CD4-positive, alpha-beta memory T cell (primary cell): Measurements from ENCODE around the gene CCDC102B. TPM values are rescaled to one million over a fixed set of nuclear protein-coding genes. Genes with fewer than 3 reads are reported as not detected.

Source experiments
- CTCF ChIA-PET: fragments of 350-600 bp; sonication (Branson Sonifier 250); formaldehyde crosslinking; loops from one replicate; lab custom pipeline; 2021; ENCODE audit warnings: inconsistent platforms; ENCODE audit not compliant: partially characterized antibody; lab: Charles Lee
- POLR2A ChIA-PET: fragments of 350-600 bp; sonication (Branson Sonifier 250); formaldehyde crosslinking; loops from one replicate; lab custom pipeline; 2021; ENCODE audit not compliant: partially characterized antibody; lab: Charles Lee
- DNase-seq, 5 donors: peaks; one replicate each; pipeline versions ENCODE4 v3.0.0 to v3.0.0-alpha.2; 2020 to 2022; ENCODE audit warnings: mixed read lengths in 1 of 5
- H3K27ac ChIP-seq: one replicate; pipeline ENCODE4 v1.7.0; 2013; ENCODE audit warnings: low read depth, low read length
- H3K27me3 ChIP-seq: 2 replicates; pipeline ENCODE4 v1.7.0; 2013; ENCODE audit warnings: mild to moderate bottlenecking, low read length, moderate library complexity; ENCODE audit not compliant: insufficient read depth
- H3K36me3 ChIP-seq: 2 replicates; pipeline ENCODE4 v1.7.0; 2013; ENCODE audit warnings: mild to moderate bottlenecking, low read length, moderate library complexity; ENCODE audit not compliant: insufficient read depth
- H3K4me1 ChIP-seq: 2 replicates; pipeline ENCODE4 v1.7.0; 2013; ENCODE audit warnings: mild to moderate bottlenecking, low read length, moderate library complexity; ENCODE audit not compliant: insufficient read depth
- H3K4me3 ChIP-seq, 2 donors: one replicate each; pipeline ENCODE4 v1.7.0; 2013; ENCODE audit warnings: low read length in 2 of 2, mild to moderate bottlenecking in 1 of 2
- H3K9me3 ChIP-seq, 2 donors: one replicate each; pipeline ENCODE4 v1.7.0; 2013; ENCODE audit warnings: low read length in 2 of 2, control low read depth in 1 of 2; ENCODE audit not compliant: control insufficient read depth in 1 of 2
- H3K27ac Mint-ChIP-seq, 7 donors: one replicate each; pipeline ENCODE4 v1.8.0; 2020 to 2021; ENCODE audit warnings: mixed read lengths in 7 of 7, mild to moderate bottlenecking in 6 of 7, inconsistent platforms in 3 of 7, moderate library complexity in 3 of 7
- H3K27me3 Mint-ChIP-seq, 2 donors: one replicate each; pipeline ENCODE4 v1.8.0; 2020 to 2021; ENCODE audit warnings: mixed read lengths in 2 of 2
- H3K36me3 Mint-ChIP-seq, 2 donors: one replicate each; pipeline ENCODE4 v1.8.0; 2020 to 2021; ENCODE audit warnings: mixed read lengths in 2 of 2, inconsistent platforms in 1 of 2, mild to moderate bottlenecking in 1 of 2
- H3K4me1 Mint-ChIP-seq, 4 donors: one replicate each; pipeline ENCODE4 v1.8.0; 2020 to 2021; ENCODE audit warnings: mixed read lengths in 4 of 4, mild to moderate bottlenecking in 1 of 4
- H3K4me3 Mint-ChIP-seq, 8 donors: one replicate each; pipeline ENCODE4 v1.8.0; 2020 to 2021; ENCODE audit warnings: mixed read lengths in 8 of 8, mild to moderate bottlenecking in 7 of 8, moderate library complexity in 6 of 8, inconsistent platforms in 3 of 8
- H3K9me3 Mint-ChIP-seq, 8 donors: one replicate each; pipeline ENCODE4 v1.8.0; 2020 to 2021; ENCODE audit warnings: mixed read lengths in 8 of 8, mild to moderate bottlenecking in 5 of 8, inconsistent platforms in 3 of 8, moderate library complexity in 1 of 8
- intact Hi-C: fragments of 100-400 bp; cut with micrococcal nuclease; formaldehyde crosslinking; loops from one replicate; pipeline ENCODE4 v1.15.1; 2023
- polyA plus RNA-seq, 2 donors: library from polyadenylated mRNA; unstranded; fragments of 300-500 nt; fragmentation: Illumina TruSeq; gene quantifications; one replicate each; pipeline ENCODE4 v1.2.3, GENCODE V29; 2021
- total RNA-seq, 2 experiments: library from RNA; stranded (reverse); gene quantifications; one replicate each; pipeline ENCODE4 v1.2.3, GENCODE V29; 2021

The CCDC102B gene
- total and polyA plus RNA-seq, 4 experiments from 2014 or later: 2.7 to 4.9 (median 4.0) TPM

DNA sequence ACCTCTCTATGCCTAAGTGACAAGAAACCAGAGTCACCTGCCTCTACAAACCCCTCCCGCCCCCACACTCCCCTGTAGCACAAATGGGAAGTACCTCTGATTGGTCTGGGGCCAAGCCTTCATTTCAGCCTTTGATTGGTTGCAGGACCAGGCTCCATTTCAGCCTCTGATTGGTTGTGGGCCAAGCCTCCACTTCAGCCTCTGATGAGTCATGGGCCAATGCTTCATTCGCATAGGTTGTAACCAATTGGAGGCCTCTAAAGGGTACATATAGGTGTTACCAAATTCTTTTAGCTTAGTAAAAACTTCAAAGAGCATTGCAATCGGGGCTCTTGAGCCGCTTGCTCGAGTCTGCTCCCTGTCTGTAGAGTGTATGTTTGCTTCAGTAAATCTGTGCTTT, 25.0 kb downstream of the CCDC102B start:
- peak in 1 of 5 donors; percentile 22 for DNase-seq
- intact Hi-C loops: no loop called here
- no peaks in the 10 kb centered on the region for H3K36me3 ChIP-seq
- H3K36me3 Mint-ChIP-seq: no peaks in the 10 kb centered on the region
- no peaks in the 10 kb centered on the region for H3K4me1 ChIP-seq
- no peak overlapping the region for H3K4me3 Mint-ChIP-seq
- peaks cover 0 to 2% of the 10 kb centered on the region in 2 donors for H3K27me3 Mint-ChIP-seq
- H3K4me1 Mint-ChIP-seq: no peaks in the 10 kb centered on the region
- H3K27ac ChIP-seq: no peak overlapping the region
- no peaks in the 10 kb centered on the region for H3K9me3 Mint-ChIP-seq
- H3K27me3 ChIP-seq: no peaks in the 10 kb centered on the region
- ChIA-PET CTCF (no interaction called here), POLR2A (no interaction called here)
- H3K27ac Mint-ChIP-seq: no peak overlapping the region
- no peak overlapping the region for H3K4me3 ChIP-seq
- no peaks in the 10 kb centered on the region for H3K9me3 ChIP-seq

DNA sequence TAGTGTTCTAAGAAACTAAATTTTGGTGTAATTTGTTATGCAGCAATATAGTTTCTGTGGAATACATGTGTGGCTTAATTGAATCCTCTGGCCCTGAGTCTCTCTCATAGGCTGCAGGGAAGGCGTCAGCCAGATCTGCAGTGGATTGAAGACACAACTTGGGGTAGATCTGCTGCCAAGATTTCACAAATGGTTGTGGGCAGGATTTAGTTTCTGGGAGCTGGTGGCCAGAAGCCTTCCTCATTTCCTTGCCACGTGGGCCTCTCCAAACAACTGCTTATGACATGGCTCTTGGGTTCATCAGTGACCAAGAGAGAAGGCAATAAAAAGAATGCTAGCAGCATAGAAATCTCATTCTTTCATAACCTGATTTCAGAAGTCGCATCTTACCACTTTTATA, 28.2 kb downstream of the CCDC102B start:
- intact Hi-C loops: no loop called here
- H3K9me3 ChIP-seq: no peaks in the 10 kb centered on the region
- H3K27me3 ChIP-seq: no peaks in the 10 kb centered on the region
- DNase-seq: no peak
- POLR2A ChIA-PET: no interaction called here
- no peak overlapping the region for H3K4me3 ChIP-seq
- H3K36me3 Mint-ChIP-seq: no peaks in the 10 kb centered on the region
- H3K27ac Mint-ChIP-seq: no peak overlapping the region
- H3K27ac ChIP-seq: no peak overlapping the region
- no peaks in the 10 kb centered on the region for H3K4me1 Mint-ChIP-seq
- no peak overlapping the region for H3K4me3 Mint-ChIP-seq
- H3K9me3 Mint-ChIP-seq: no peaks in the 10 kb centered on the region
- CTCF ChIA-PET: no interaction called here
- H3K4me1 ChIP-seq: no peaks in the 10 kb centered on the region
- no peaks in the 10 kb centered on the region for H3K36me3 ChIP-seq
- H3K27me3 Mint-ChIP-seq: peaks cover 0 to 2% of the 10 kb centered on the region in 2 donors

DNA sequence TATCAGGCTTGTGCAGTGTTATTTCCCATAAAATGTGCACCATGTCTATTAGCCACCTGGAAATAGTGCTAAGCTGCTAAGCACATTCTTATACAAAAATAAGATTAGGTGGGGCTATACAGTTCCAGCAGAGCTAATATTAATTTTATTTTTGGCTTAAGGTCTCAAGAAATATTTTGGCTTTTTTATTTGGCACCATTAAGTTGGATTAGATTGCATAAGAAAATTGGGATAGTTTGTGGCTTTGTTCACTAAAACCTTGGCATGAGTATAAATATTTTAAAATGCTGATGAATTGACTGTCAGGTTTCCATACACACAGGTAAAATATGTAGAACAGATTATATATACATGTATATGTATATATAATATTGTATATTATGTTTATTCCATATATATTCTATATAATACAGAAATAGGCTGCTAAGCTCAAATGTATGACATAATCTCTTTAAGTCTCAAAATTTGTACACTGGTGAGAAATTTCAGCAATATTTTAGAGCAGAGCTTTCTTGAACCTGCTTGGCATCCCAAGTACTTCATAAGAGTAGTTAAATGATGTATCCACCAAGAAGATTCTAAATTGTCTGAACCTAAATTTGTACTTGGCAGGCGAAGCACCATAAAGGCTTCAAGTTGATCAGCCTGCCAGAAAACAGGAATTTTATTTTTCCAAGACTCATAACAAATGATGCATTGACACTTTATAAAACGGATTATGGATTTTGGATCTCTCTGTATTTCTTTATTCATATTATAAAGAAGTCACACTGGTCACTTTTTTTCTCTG, 32.6 kb downstream of the CCDC102B start:
- Mint-ChIP-seq H3K36me3 (no peaks in the 10 kb centered on the region), H3K9me3 (no peaks in the 10 kb centered on the region), H3K4me3 (no peak overlapping the region), H3K4me1 (no peaks in the 10 kb centered on the region), H3K27ac (no peak overlapping the region), H3K27me3 (no peaks in the 10 kb centered on the region)
- ChIA-PET CTCF (interaction anchor here (1.2 kb wide), 1 partner anchor 20 kb away, joined by 3 read pairs; no protein-coding TSS in a partner anchor), POLR2A (no interaction called here)
- DNase-seq: no peak
- Histone ChIP-seq H3K36me3 (no peaks in the 10 kb centered on the region), H3K4me3 (no peak overlapping the region), H3K27me3 (no peaks in the 10 kb centered on the region), H3K4me1 (no peaks in the 10 kb centered on the region), H3K27ac (no peak overlapping the region), H3K9me3 (no peaks in the 10 kb centered on the region)
- intact Hi-C loops: no loop called here

DNA sequence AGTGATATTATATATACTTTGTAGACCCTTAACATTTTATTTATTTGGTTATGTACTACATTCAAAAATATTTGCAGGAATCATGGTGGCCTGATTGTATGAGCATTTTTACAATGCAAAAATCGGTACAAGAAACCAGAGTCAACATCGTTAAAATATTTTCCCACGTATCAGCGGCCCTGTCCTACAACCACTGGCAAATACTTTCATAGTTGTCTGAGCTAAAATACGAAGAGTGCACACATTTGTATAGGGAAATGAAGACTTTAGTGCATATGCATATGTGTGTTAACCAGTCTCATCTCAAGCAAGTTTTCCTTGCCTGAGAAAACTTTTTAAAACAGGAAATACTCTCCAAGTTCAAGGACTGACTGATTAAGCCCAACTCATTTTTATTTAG, 35.9 kb downstream of the CCDC102B start:
- ChIA-PET CTCF (no interaction called here), POLR2A (no interaction called here)
- Mint-ChIP-seq H3K4me1 (no peaks in the 10 kb centered on the region), H3K27me3 (no peaks in the 10 kb centered on the region), H3K9me3 (no peaks in the 10 kb centered on the region), H3K4me3 (no peak overlapping the region), H3K27ac (no peak overlapping the region), H3K36me3 (no peaks in the 10 kb centered on the region)
- no peaks in the 10 kb centered on the region for H3K27me3 ChIP-seq
- H3K36me3 ChIP-seq: no peaks in the 10 kb centered on the region
- intact Hi-C loops: no loop called here
- no peak overlapping the region for H3K27ac ChIP-seq
- H3K9me3 ChIP-seq: no peaks in the 10 kb centered on the region
- DNase-seq: no peak
- H3K4me1 ChIP-seq: no peaks in the 10 kb centered on the region
- H3K4me3 ChIP-seq: no peak overlapping the region

DNA sequence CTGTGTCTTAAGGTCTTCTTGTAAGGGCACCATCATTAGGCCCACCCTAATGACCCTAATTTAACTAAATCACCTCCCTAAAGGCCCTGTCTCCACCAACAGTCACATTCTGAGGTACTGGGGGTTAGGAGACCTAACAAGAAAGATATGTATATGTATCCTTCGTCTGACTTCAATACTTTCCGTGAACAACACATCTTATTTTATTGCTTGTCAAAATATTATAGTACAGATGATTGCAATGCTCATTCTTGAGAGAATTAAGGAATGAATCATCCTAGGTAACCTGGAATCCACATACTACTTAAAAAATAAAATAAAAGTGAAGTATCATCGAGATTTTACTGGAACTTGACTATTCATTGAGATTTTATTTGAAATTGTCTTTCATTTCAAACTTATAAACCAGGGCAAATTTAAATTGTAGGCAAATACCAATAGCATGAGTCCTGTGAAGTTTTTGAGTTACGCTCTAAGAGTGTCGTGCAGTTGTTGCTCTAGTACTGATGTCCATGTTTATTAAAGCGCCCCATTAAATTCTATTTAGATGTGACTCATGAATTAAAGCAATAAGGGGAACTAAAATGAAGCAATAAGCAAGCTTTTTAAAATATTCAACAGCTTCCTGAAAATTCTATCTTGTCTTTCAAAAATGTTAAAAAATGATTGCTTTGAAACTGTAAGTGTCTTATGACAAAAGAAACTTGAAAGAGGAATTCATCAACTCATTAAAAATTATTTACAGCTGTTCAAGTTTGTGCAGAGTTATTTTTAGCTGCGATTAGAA, 40.0 kb downstream of the CCDC102B start:
- no peak overlapping the region for H3K4me3 ChIP-seq
- H3K4me1 ChIP-seq: no peaks in the 10 kb centered on the region
- no peaks in the 10 kb centered on the region for H3K27me3 ChIP-seq
- Mint-ChIP-seq H3K4me3 (no peak overlapping the region), H3K9me3 (no peaks in the 10 kb centered on the region), H3K36me3 (no peaks in the 10 kb centered on the region), H3K27me3 (no peaks in the 10 kb centered on the region), H3K4me1 (no peaks in the 10 kb centered on the region), H3K27ac (no peak overlapping the region)
- H3K36me3 ChIP-seq: no peaks in the 10 kb centered on the region
- intact Hi-C loops: no loop called here
- CTCF ChIA-PET: no interaction called here
- DNase-seq: no peak
- POLR2A ChIA-PET: no interaction called here
- H3K9me3 ChIP-seq: no peaks in the 10 kb centered on the region
- H3K27ac ChIP-seq: no peak overlapping the region

DNA sequence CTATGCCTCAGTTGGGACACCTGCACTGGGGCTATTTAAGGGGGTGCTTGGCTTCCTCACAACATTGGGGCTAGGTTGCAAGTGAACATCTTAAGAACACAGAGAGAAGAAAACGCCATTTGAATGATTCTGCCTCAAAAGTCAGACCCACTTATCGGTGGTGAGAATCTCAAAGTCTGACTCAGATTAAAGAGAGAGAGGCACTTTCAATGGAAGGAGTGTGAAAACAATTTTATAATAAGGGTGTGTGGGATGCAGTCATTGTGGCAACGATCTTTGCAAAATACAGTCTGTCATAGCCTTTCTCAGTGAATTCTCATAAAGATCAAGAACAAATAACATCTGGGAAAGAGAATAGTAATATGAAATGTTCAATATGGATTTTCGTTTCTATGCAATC, 41.8 kb downstream of the CCDC102B start:
- no peaks in the 10 kb centered on the region for H3K4me1 ChIP-seq
- no peak overlapping the region for H3K4me3 Mint-ChIP-seq
- no peak for DNase-seq
- H3K9me3 ChIP-seq: no peaks in the 10 kb centered on the region
- no peaks in the 10 kb centered on the region for H3K36me3 ChIP-seq
- H3K27ac Mint-ChIP-seq: no peak overlapping the region
- POLR2A ChIA-PET: no interaction called here
- no peak overlapping the region for H3K4me3 ChIP-seq
- no peaks in the 10 kb centered on the region for H3K36me3 Mint-ChIP-seq
- CTCF ChIA-PET: no interaction called here
- H3K9me3 Mint-ChIP-seq: no peaks in the 10 kb centered on the region
- no peaks in the 10 kb centered on the region for H3K27me3 ChIP-seq
- no peak overlapping the region for H3K27ac ChIP-seq
- intact Hi-C loops: no loop called here
- no peaks in the 10 kb centered on the region for H3K27me3 Mint-ChIP-seq
- H3K4me1 Mint-ChIP-seq: no peaks in the 10 kb centered on the region

DNA sequence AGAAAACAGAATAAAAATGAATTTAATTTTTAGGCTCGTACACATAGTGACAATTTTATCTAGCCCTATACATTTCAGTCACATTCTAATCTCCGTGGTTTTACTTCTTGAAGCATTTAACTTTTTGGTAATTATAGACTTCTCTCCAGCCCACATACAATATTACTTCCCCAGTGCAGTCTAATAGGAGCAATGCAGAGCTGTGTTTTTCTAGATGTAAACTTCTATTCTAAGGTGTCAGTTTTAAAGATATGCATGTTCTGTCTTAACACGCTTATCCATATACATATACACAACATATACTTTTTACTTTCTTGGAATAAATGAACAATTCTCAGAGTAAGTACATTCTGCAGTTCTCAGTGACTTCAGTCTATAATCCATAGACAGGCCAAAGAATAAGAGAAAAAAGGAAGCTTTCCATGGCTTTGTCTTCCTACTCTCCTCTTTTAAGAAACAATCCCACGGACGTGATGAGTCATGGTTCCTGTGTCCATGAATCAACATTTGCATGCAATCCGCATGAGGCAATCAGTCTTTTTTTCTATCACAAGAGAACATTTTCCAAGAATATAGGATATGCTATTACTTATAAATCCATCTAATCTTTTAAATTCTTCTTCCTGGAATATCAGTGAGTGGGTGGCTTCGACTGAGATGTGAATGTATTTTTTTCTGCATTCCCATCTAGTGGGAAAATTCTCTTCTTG, 42.8 kb downstream of the CCDC102B start:
- ChIA-PET CTCF (no interaction called here), POLR2A (no interaction called here)
- Histone ChIP-seq H3K4me1 (no peaks in the 10 kb centered on the region), H3K36me3 (no peaks in the 10 kb centered on the region), H3K27ac (no peak overlapping the region), H3K27me3 (no peaks in the 10 kb centered on the region), H3K4me3 (no peak overlapping the region), H3K9me3 (no peaks in the 10 kb centered on the region)
- H3K27ac Mint-ChIP-seq: no peak overlapping the region
- intact Hi-C loops: no loop called here
- DNase-seq: no peak
- H3K36me3 Mint-ChIP-seq: no peaks in the 10 kb centered on the region
- no peak overlapping the region for H3K4me3 Mint-ChIP-seq
- no peaks in the 10 kb centered on the region for H3K4me1 Mint-ChIP-seq
- no peaks in the 10 kb centered on the region for H3K9me3 Mint-ChIP-seq
- no peaks in the 10 kb centered on the region for H3K27me3 Mint-ChIP-seq
